Activated CD4-positive, alpha-beta memory T cell treated with anti-CD3 and anti-CD28 coated beads for 36 hours (primary cell): Measurements from ENCODE around the gene SYT9. TPM values are rescaled to one million over a fixed set of nuclear protein-coding genes. Genes with fewer than 3 reads are reported as not detected.

ENCODE experiments used
- CTCF ChIA-PET: fragments of 350-600 bp; sonication (Branson Sonifier 250); formaldehyde crosslinking; loops from one replicate; lab custom pipeline; 2021; ENCODE audit warnings: antibody characterized with exemption, inconsistent platforms; lab: Charles Lee
- POLR2A ChIA-PET: fragments of 350-600 bp; sonication (Branson Sonifier 250); formaldehyde crosslinking; loops from one replicate; lab custom pipeline; 2021; ENCODE audit warnings: antibody characterized with exemption; lab: Charles Lee
- DNase-seq: peaks from one replicate; pipeline ENCODE4 v3.0.0-alpha.2; 2020
- H3K27ac Mint-ChIP-seq: one replicate; pipeline ENCODE4 v1.8.0; 2021; ENCODE audit warnings: mixed read lengths
- H3K27me3 Mint-ChIP-seq: one replicate; pipeline ENCODE4 v1.8.0; 2021; ENCODE audit warnings: mixed read lengths
- H3K36me3 Mint-ChIP-seq: one replicate; pipeline ENCODE4 v1.8.0; 2021; ENCODE audit warnings: mixed read lengths
- H3K4me1 Mint-ChIP-seq: one replicate; pipeline ENCODE4 v1.8.0; 2021; ENCODE audit warnings: low read depth, mixed read lengths
- H3K4me3 Mint-ChIP-seq: one replicate; pipeline ENCODE4 v1.8.0; 2021; ENCODE audit warnings: mild to moderate bottlenecking, mixed read lengths
- H3K9me3 Mint-ChIP-seq: one replicate; pipeline ENCODE4 v1.8.0; 2021; ENCODE audit warnings: mixed read lengths
- intact Hi-C: fragments of 100-400 bp; cut with micrococcal nuclease; formaldehyde crosslinking; loops from one replicate; pipeline ENCODE4 v1.15.1; 2023
- total RNA-seq, 2 experiments: library from RNA; stranded (reverse); gene quantifications; one replicate each; pipeline ENCODE4 v1.2.3, GENCODE V29; 2021

SYT9 gene
- total RNA-seq, 2 experiments from 2014 or later: not detected

DNA sequence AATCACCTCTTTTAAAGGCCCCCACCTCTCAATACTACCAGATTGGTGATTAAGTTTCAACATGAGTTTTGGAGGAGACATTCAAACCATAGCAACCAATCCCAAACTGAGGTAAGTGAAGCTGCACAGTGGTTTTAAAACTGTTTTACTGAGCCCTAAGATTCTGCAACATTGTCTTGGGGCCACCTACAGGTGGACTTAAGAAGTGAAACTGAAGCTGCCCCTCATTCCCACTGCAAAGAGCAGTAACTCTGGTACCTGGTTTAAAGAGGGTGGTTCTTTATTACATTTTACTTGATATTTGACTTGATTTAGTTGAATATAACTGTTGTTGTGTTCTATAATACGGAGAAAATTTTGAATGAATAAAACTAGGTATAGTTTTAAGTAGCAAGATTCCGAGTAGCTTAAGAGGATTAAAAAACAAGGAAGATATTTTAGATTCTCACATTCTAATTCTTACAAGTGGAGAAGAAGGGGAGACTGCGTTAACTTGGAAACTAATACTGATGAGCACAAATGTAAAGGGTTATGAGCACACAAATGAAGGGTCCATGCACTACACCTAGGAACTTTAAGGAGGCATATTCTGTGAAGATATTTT is 26.7 kb downstream of the SYT9 start:
- H3K9me3 Mint-ChIP-seq: no peaks in the 10 kb centered on the region
- intact Hi-C loops: loop anchor here (1.0 kb wide), 1 partner anchor 180 kb away; no protein-coding TSS in a partner anchor
- H3K27ac Mint-ChIP-seq: no peak overlapping the region
- H3K4me1 Mint-ChIP-seq: no peaks in the 10 kb centered on the region
- peaks cover 8% of the 10 kb centered on the region for H3K27me3 Mint-ChIP-seq
- ChIA-PET POLR2A (interaction anchor here (0.9 kb wide), 1 partner anchor 14 kb away, joined by 3 read pairs; no protein-coding TSS in a partner anchor), CTCF (interaction anchor here (0.6 to 1.6 kb wide), 8 partner anchors 9 to 466 kb away, joined by 3 to 5 read pairs (median 3); no protein-coding TSS in a partner anchor)
- no peak for DNase-seq
- no peaks in the 10 kb centered on the region for H3K36me3 Mint-ChIP-seq
- H3K4me3 Mint-ChIP-seq: no peak overlapping the region

DNA sequence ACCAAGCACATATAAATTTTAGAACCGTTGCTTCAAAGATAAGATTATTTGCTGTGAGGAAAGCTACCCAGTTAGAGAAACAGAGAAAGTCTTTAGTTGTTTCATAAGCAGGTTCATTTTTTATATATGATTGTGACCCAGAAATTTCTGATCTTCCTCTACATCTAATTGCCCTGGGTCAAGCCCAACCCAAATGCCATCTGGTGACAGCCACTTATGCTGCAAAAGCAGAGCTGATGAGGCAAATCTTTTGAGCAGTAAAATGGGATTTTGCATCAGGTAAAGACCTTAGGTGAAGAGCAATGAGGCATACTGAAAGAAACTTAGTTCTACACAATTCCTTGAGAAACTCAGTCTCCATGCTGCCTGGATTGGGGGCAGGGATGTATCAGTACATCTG is 28.0 kb downstream of the SYT9 start:
- Mint-ChIP-seq H3K4me3 (no peak overlapping the region), H3K36me3 (no peaks in the 10 kb centered on the region), H3K27me3 (peaks cover 8% of the 10 kb centered on the region), H3K9me3 (no peaks in the 10 kb centered on the region), H3K4me1 (no peaks in the 10 kb centered on the region), H3K27ac (no peak overlapping the region)
- ChIA-PET CTCF (interaction anchor here (0.6 to 1.6 kb wide), 6 partner anchors 10 to 467 kb away, joined by 3 to 4 read pairs (median 3); no protein-coding TSS in a partner anchor), POLR2A (no interaction called here)
- intact Hi-C loops: no loop called here
- no peak for DNase-seq

DNA sequence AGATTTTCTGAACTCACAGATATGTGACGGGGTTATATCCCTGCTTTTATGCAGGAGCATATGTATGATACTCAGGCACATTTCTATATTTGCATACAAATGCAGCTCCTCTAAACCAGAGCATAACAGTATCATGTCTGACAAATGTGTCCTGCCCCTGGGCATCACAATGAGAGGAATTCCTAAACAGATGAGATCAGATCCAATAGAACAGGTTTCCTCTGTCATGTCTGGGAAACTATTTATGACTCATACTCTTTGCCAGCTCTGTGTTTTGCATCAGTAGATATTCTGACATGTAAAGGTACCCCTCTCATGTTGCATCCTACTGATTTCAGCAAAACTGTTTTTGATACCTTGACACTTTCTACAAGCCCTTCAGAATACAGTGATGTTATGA is 29.4 kb downstream of the SYT9 start:
- intact Hi-C loops: no loop called here
- ChIA-PET CTCF (no interaction called here), POLR2A (no interaction called here)
- DNase-seq: no peak
- Mint-ChIP-seq H3K27ac (no peak overlapping the region), H3K4me3 (no peak overlapping the region), H3K27me3 (peaks cover 9% of the 10 kb centered on the region), H3K36me3 (no peaks in the 10 kb centered on the region), H3K9me3 (peaks cover 10% of the 10 kb centered on the region), H3K4me1 (no peaks in the 10 kb centered on the region)

DNA sequence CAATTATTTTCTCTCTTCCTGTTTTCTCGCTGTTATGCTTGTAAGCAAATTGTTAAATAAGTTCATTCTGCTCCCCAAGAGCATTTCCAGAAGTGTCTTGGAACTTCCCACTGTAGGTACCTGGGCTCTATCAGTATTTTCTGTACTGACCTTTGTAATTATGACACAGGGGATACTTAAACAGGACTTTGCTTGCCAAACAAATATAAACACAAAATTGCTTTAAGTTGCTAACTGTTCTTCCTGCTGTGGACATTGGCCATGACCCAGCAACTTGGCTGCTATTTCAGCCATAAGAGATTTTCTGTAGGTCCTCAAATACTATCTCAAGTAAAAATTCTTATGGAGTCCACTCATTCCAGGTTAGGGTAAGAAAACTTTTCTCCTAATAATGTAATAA is 30.1 kb downstream of the SYT9 start:
- Mint-ChIP-seq H3K9me3 (peaks cover 16% of the 10 kb centered on the region), H3K27me3 (peaks cover 9% of the 10 kb centered on the region), H3K36me3 (no peaks in the 10 kb centered on the region), H3K27ac (no peak overlapping the region), H3K4me1 (no peaks in the 10 kb centered on the region), H3K4me3 (no peak overlapping the region)
- ChIA-PET CTCF (no interaction called here), POLR2A (no interaction called here)
- intact Hi-C loops: no loop called here
- DNase-seq: no peak

DNA sequence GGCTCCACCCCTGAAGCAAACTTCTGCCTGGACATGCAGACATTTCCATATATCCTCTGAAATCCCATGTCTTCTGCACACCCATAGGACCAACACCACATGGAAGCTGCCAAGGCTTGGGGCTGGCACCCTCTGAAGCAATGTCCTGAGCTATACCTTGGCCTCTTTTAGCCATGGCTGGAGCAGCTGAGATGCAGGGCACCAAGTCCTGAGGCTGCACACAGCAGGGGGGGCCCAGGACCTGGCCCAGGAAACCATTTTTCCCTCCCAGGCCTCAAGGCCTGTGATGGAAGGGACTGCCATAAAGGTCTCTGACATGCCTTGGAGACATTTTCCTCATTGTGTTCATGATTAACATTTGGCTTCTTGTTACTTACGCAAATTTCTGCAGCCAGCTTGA is 34.5 kb downstream of the SYT9 start:
- H3K36me3 Mint-ChIP-seq: no peaks in the 10 kb centered on the region
- peaks cover 18% of the 10 kb centered on the region for H3K9me3 Mint-ChIP-seq
- H3K27ac Mint-ChIP-seq: no peak overlapping the region
- POLR2A ChIA-PET: no interaction called here
- no peaks in the 10 kb centered on the region for H3K4me1 Mint-ChIP-seq
- intact Hi-C loops: no loop called here
- peaks cover 4% of the 10 kb centered on the region for H3K27me3 Mint-ChIP-seq
- CTCF ChIA-PET: no interaction called here
- no peak overlapping the region for H3K4me3 Mint-ChIP-seq
- no peak for DNase-seq

DNA sequence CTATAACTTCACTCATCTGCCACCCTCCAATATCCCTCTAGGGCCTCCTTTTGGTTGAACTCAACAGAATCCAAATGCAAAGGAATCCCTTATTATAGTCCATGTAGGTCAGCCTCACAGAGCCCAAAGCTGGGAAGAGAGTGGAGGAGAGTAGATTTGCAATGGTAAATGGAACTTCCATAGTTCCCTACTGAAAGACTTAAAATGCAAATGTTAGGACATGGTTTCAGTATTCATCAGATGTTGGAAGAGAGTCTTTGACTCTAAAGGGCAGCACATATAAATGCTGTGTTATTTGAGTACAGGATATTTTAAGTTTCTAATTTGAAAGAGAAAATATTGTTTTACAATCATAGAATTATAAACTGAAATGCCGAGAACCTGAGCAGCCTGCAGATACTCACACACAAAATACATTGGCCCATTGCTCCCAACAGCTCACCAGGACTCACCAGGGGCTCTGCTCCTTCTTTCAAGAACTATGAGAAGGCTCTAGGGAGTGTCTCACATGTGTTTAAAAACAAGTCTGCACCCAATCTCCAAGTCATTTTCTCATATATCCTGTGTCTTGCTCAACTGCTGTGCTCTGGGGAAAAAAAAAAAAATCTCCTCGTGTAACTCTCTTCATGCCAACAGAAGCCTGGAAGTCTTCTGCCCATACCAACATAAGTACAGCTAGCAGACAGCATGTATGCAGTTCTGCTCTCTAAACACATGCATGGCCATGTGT is 39.6 kb downstream of the SYT9 start:
- H3K36me3 Mint-ChIP-seq: no peaks in the 10 kb centered on the region
- H3K27me3 Mint-ChIP-seq: peaks cover 10% of the 10 kb centered on the region
- H3K27ac Mint-ChIP-seq: no peak overlapping the region
- no peaks in the 10 kb centered on the region for H3K4me1 Mint-ChIP-seq
- H3K9me3 Mint-ChIP-seq: peaks cover 7% of the 10 kb centered on the region
- H3K4me3 Mint-ChIP-seq: no peak overlapping the region
- ChIA-PET CTCF (no interaction called here), POLR2A (no interaction called here)
- no peak for DNase-seq
- intact Hi-C loops: no loop called here

DNA sequence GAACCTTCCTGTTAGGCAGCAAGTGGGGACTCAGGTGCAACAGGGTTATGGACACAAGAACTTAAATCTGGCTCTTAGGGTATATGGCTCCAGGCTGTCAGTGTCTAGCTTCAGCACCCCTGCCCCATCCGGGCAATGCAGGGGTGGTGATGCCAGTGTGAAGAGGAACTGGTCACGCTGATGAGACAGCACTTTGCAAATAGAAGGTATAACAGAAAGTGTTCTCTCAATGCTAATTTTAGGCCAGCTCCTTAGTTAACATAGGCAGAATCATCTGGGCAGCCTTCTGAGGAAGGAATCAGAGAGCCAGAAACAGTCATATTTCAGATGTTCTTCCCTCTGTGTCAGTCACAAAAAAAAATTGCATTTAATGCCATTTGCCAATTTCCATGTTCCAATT is 41.2 kb downstream of the SYT9 start:
- peaks cover 10% of the 10 kb centered on the region for H3K27me3 Mint-ChIP-seq
- CTCF ChIA-PET: no interaction called here
- H3K27ac Mint-ChIP-seq: no peak overlapping the region
- DNase-seq: no peak
- H3K4me1 Mint-ChIP-seq: no peaks in the 10 kb centered on the region
- no peak overlapping the region for H3K4me3 Mint-ChIP-seq
- H3K9me3 Mint-ChIP-seq: no peaks in the 10 kb centered on the region
- no peaks in the 10 kb centered on the region for H3K36me3 Mint-ChIP-seq
- intact Hi-C loops: no loop called here
- POLR2A ChIA-PET: no interaction called here

DNA sequence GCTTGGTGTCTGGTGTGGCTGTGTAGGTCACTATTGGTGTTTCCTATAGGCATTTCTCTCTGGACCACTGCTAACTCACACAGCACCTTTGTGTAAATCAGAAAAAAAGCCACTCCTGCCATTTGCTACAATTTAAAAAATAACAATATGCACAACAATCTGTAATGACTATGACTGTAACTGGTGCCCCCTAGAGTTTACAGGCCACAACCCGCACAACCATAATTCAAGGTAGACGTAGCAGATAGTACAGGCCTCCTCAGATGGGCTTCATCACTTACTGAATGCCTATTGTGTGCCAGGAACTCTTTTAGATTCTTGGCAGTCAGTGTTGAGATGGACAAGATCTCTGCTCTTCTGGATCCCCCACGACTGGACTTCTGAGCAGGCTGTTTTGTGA is 47.7 kb downstream of the SYT9 start:
- CTCF ChIA-PET: interaction anchor here (1.0 to 1.1 kb wide), 2 partner anchors 21 to 202 kb away, joined by 3 read pairs; no protein-coding TSS in a partner anchor

DNA sequence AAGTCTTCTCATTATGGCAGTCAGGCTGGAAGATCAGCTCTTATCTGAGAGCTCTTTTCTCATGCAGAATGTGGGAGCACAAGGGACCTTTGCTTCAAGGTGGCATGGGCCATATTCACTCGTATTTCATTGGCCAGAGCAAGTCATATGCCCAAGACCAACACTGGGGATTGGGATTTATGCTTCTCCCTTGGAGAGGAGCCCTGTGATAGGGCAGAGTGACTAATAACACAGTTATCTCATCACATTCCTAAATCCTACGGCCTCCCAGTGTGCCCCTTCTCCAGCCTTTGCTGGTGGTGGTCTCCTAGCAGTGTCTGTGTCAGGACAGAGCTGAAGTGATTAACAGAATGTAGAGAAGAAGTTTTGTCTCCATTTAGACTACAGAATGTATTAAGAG is 48.6 kb downstream of the SYT9 start:
- ChIA-PET CTCF (interaction anchor here (1.0 kb wide), 1 partner anchor 203 kb away, joined by 3 read pairs; no protein-coding TSS in a partner anchor), POLR2A (no interaction called here)
- no peaks in the 10 kb centered on the region for H3K36me3 Mint-ChIP-seq
- H3K9me3 Mint-ChIP-seq: no peaks in the 10 kb centered on the region
- intact Hi-C loops: no loop called here
- peaks cover 5% of the 10 kb centered on the region for H3K27me3 Mint-ChIP-seq
- no peaks in the 10 kb centered on the region for H3K4me1 Mint-ChIP-seq
- no peak overlapping the region for H3K4me3 Mint-ChIP-seq
- no peak overlapping the region for H3K27ac Mint-ChIP-seq
- no peak for DNase-seq

More for the DNA sequence above, 47.7 kb downstream of the SYT9 start:
- no peaks in the 10 kb centered on the region for H3K36me3 Mint-ChIP-seq
- intact Hi-C loops: no loop called here
- H3K27ac Mint-ChIP-seq: no peak overlapping the region
- no peak for DNase-seq
- H3K4me1 Mint-ChIP-seq: no peaks in the 10 kb centered on the region
- no peak overlapping the region for H3K4me3 Mint-ChIP-seq
- peaks cover 5% of the 10 kb centered on the region for H3K27me3 Mint-ChIP-seq
- POLR2A ChIA-PET: no interaction called here
- H3K9me3 Mint-ChIP-seq: no peaks in the 10 kb centered on the region

DNA sequence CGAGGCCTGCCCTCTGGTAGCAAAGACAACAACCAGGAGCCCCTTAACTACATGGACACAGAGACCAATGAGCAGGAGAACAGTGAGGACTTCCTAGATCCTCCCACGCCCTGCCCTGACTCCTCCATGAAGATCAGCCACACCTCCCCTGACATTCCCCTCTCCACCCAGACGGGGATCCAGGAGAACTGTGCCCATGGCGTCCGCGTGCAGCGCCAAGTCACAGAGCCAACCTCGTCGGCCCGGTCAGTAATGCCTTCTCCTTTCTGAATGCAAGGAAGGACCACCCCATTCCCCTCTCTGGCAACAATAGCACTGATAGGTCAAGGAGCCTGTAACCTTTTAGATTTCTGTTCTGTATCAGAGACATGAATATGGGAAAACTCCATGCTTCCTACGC is 51.4 kb downstream of the SYT9 start:
- Mint-ChIP-seq H3K4me1 (no peaks in the 10 kb centered on the region), H3K27me3 (peaks cover 5% of the 10 kb centered on the region), H3K36me3 (no peaks in the 10 kb centered on the region), H3K9me3 (no peaks in the 10 kb centered on the region), H3K27ac (no peak overlapping the region), H3K4me3 (no peak overlapping the region)
- intact Hi-C loops: no loop called here
- CTCF ChIA-PET: no interaction called here
- DNase-seq: no peak
- POLR2A ChIA-PET: no interaction called here

DNA sequence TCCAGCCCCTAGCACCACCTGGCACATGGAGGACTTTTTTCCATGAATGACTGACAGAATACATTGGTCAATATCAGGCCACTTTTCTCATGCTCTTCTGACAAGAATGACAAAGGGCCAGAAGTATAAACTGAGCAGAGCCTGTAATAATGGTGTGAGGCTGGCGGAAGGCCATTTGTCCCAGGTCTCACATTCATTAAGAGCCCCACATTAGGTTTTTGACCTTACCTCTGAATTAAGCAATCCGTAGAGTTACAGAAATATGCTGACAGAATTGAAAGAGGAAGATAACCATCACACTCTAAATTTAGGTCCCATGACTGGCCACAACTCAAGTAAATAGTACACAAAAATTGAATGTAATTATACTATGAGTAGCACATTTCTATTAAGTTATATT is 55.2 kb downstream of the SYT9 start:
- ChIA-PET POLR2A (no interaction called here), CTCF (no interaction called here)
- Mint-ChIP-seq H3K27me3 (peaks cover 7% of the 10 kb centered on the region), H3K4me1 (no peaks in the 10 kb centered on the region), H3K4me3 (no peak overlapping the region), H3K36me3 (no peaks in the 10 kb centered on the region), H3K9me3 (no peaks in the 10 kb centered on the region), H3K27ac (no peak overlapping the region)
- intact Hi-C loops: no loop called here
- DNase-seq: no peak

DNA sequence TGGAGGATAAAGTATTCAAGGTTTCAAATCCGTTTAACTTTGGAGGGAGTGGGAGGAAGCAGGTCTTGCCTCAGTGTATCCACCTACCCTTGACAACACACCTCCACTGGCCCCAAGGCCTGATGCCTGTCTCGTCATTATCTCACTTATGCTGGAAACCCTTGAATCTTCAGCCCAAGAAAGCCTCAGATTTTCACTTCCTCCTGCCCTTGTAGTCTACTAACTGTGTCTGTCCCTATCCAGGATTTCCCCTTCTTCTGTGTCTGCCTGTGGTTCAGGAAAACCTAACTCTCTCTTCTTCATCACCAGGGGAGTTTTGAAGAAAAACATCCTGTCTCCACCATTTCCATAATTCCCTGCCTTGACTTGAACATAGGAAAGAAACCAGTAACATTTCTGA is 56.1 kb downstream of the SYT9 start:
- ChIA-PET CTCF (interaction anchor here (1.0 kb wide), 1 partner anchor 29 kb away, joined by 3 read pairs; no protein-coding TSS in a partner anchor), POLR2A (no interaction called here)
- Mint-ChIP-seq H3K27me3 (peaks cover 9% of the 10 kb centered on the region), H3K4me1 (no peaks in the 10 kb centered on the region), H3K4me3 (no peak overlapping the region), H3K9me3 (no peaks in the 10 kb centered on the region), H3K27ac (no peak overlapping the region), H3K36me3 (no peaks in the 10 kb centered on the region)
- intact Hi-C loops: no loop called here
- no peak for DNase-seq
